HEK293 (cell line): ENCODE data around the gene CAMK2D.

ENCODE experiments used
- CTCF ChIA-PET: fragments of 350-600 bp; formaldehyde crosslinking; extraction: SDS; loops from one replicate; lab custom pipeline; 2021; ENCODE audit warnings: antibody characterized with exemption; lab: Yijun Ruan, JAX
- POLR2A ChIA-PET: fragments of 300-600 bp; formaldehyde crosslinking; extraction: SDS; loops from one replicate; lab custom pipeline; 2020; ENCODE audit warnings: antibody characterized with exemption, inconsistent platforms; lab: Yijun Ruan, JAX
- H3K27ac ChIP-seq: fragments of 200-500 bp; sonication (Bioruptor generic); 2 replicates; pipeline ENCODE4 v1.5.1; 2014; ENCODE audit warnings: low read depth, low read length, control low read depth, inconsistent platforms; ENCODE audit errors: extremely low read depth
- H3K36me3 ChIP-seq, 2 experiments: fragments of 200-500 bp in 1 of 2; sonication (Bioruptor generic) in 1 of 2; 1 replicate in 1 of 2; 2 replicates in 1 of 2; pipeline ENCODE4 v1.5.1; 2014 to 2017; ENCODE audit warnings: inconsistent platforms in 2 of 2, low read length in 2 of 2; ENCODE audit not compliant: control insufficient read depth in 2 of 2, insufficient read depth in 1 of 2
- H3K4me1 ChIP-seq: fragments of 200-500 bp; sonication (Bioruptor generic); 2 replicates; pipeline ENCODE4 v1.5.1; 2014; ENCODE audit warnings: mild to moderate bottlenecking, low read length, inconsistent platforms; ENCODE audit not compliant: control insufficient read depth, insufficient read depth
- H3K4me3 ChIP-seq: 2 replicates; pipeline ENCODE4 v1.5.1; 2011; ENCODE audit warnings: low read depth, mild to moderate bottlenecking, control low read depth, low read length, moderate library complexity
- H3K9me3 ChIP-seq: fragments of 200-500 bp; sonication (Bioruptor generic); 2 replicates; pipeline ENCODE4 v1.5.1; 2014; ENCODE audit warnings: low read depth, low read length, inconsistent platforms; ENCODE audit not compliant: control insufficient read depth, insufficient read depth
- GLIS1 ChIP-seq: fragments of 450-650 bp; formaldehyde crosslinking; IDR thresholded peaks from 2 replicates; pipeline ENCODE4 v1.5.1; 2016; ENCODE audit warnings: missing biosample characterization, missing genetic modification characterization
- OSR2 ChIP-seq: fragments of 450-650 bp; formaldehyde crosslinking; IDR thresholded peaks from 2 replicates; pipeline ENCODE4 v1.5.1; 2016; ENCODE audit warnings: missing biosample characterization, missing genetic modification characterization
- PATZ1 ChIP-seq: fragments of 450-650 bp; formaldehyde crosslinking; IDR thresholded peaks from 2 replicates; pipeline ENCODE4 v1.5.1; 2016; ENCODE audit warnings: missing biosample characterization, missing genetic modification characterization
- PRDM10 ChIP-seq: fragments of 450-650 bp; formaldehyde crosslinking; IDR thresholded peaks from 2 replicates; pipeline ENCODE4 v1.5.1; 2016; ENCODE audit warnings: missing biosample characterization, missing genetic modification characterization
- SCRT1 ChIP-seq: fragments of 450-650 bp; formaldehyde crosslinking; IDR thresholded peaks from 2 replicates; pipeline ENCODE4 v1.5.1; 2016; ENCODE audit warnings: missing biosample characterization, missing genetic modification characterization, borderline replicate concordance
- SCRT2 ChIP-seq: fragments of 450-650 bp; formaldehyde crosslinking; IDR thresholded peaks from 2 replicates; pipeline ENCODE4 v1.5.1; 2016; ENCODE audit warnings: missing biosample characterization, missing genetic modification characterization
- TCF7L2 ChIP-seq: IDR thresholded peaks from 2 replicates; pipeline ENCODE4 v1.6.1; 2011; ENCODE audit warnings: low read depth, mild to moderate bottlenecking, inconsistent platforms, low read length, moderate library complexity, borderline replicate concordance
- ZFHX2 ChIP-seq: fragments of 450-650 bp; formaldehyde crosslinking; conservative IDR thresholded peaks from 2 replicates; pipeline ENCODE4 v1.5.1; 2016; ENCODE audit warnings: missing biosample characterization, missing genetic modification characterization
- ZFP3 ChIP-seq: fragments of 450-650 bp; formaldehyde crosslinking; IDR thresholded peaks from 2 replicates; pipeline ENCODE4 v1.5.1; 2016; ENCODE audit warnings: low read depth, missing biosample characterization, missing genetic modification characterization
- ZNF10 ChIP-seq: fragments of 450-650 bp; formaldehyde crosslinking; IDR thresholded peaks from 2 replicates; pipeline ENCODE4 v1.5.1; 2017; ENCODE audit warnings: missing biosample characterization, missing genetic modification characterization
- ZNF114 ChIP-seq: fragments of 450-650 bp; formaldehyde crosslinking; IDR thresholded peaks from 2 replicates; pipeline ENCODE4 v1.5.0; 2017; ENCODE audit warnings: missing biosample characterization, missing genetic modification characterization
- ZNF140 ChIP-seq: fragments of 450-650 bp; formaldehyde crosslinking; IDR thresholded peaks from 2 replicates; pipeline ENCODE4 v1.5.1; 2016; ENCODE audit warnings: missing biosample characterization, missing genetic modification characterization
- ZNF175 ChIP-seq: fragments of 450-650 bp; formaldehyde crosslinking; IDR thresholded peaks from 2 replicates; pipeline ENCODE4 v1.5.1; 2016; ENCODE audit warnings: missing biosample characterization, missing genetic modification characterization
- ZNF2 ChIP-seq: fragments of 450-650 bp; formaldehyde crosslinking; IDR thresholded peaks from 2 replicates; pipeline ENCODE4 v1.5.1; 2016; ENCODE audit warnings: missing biosample characterization, missing genetic modification characterization
- ZNF24 ChIP-seq: fragments of 450-650 bp; formaldehyde crosslinking; IDR thresholded peaks from 2 replicates; pipeline ENCODE4 v1.5.1; 2016; ENCODE audit warnings: missing biosample characterization, missing genetic modification characterization
- ZNF350 ChIP-seq: fragments of 450-650 bp; formaldehyde crosslinking; IDR thresholded peaks from 2 replicates; pipeline ENCODE4 v1.5.0; 2017; ENCODE audit warnings: missing biosample characterization, mild to moderate bottlenecking, missing genetic modification characterization
- ZNF366 ChIP-seq: fragments of 450-650 bp; formaldehyde crosslinking; conservative IDR thresholded peaks from 2 replicates; pipeline ENCODE4 v1.5.1; 2016; ENCODE audit warnings: missing biosample characterization, missing genetic modification characterization
- ZNF624 ChIP-seq: fragments of 450-650 bp; formaldehyde crosslinking; IDR thresholded peaks from 2 replicates; pipeline ENCODE4 v1.5.1; 2017; ENCODE audit warnings: missing biosample characterization, missing genetic modification characterization
- ZNF837 ChIP-seq: fragments of 450-650 bp; formaldehyde crosslinking; IDR thresholded peaks from 2 replicates; pipeline ENCODE4 v1.5.1; 2016; ENCODE audit warnings: missing biosample characterization, missing genetic modification characterization
- ZSCAN30 ChIP-seq: fragments of 450-650 bp; IDR thresholded peaks from 2 replicates; pipeline ENCODE4 v1.5.1; 2018; ENCODE audit warnings: missing biosample characterization, mild to moderate bottlenecking, missing genetic modification characterization, moderate library complexity
- TF ChIP-seq, protein P1 (sequence below): fragments of 450-650 bp; formaldehyde crosslinking; IDR thresholded peaks from 2 replicates; pipeline ENCODE4 v1.5.1; 2017; ENCODE audit warnings: missing biosample characterization, missing genetic modification characterization
- TF ChIP-seq, protein P2 (sequence below): fragments of 450-650 bp; formaldehyde crosslinking; IDR thresholded peaks from 2 replicates; pipeline ENCODE4 v1.5.0; 2017; ENCODE audit warnings: missing biosample characterization, missing genetic modification characterization, borderline replicate concordance

Gene CAMK2D

DNA sequence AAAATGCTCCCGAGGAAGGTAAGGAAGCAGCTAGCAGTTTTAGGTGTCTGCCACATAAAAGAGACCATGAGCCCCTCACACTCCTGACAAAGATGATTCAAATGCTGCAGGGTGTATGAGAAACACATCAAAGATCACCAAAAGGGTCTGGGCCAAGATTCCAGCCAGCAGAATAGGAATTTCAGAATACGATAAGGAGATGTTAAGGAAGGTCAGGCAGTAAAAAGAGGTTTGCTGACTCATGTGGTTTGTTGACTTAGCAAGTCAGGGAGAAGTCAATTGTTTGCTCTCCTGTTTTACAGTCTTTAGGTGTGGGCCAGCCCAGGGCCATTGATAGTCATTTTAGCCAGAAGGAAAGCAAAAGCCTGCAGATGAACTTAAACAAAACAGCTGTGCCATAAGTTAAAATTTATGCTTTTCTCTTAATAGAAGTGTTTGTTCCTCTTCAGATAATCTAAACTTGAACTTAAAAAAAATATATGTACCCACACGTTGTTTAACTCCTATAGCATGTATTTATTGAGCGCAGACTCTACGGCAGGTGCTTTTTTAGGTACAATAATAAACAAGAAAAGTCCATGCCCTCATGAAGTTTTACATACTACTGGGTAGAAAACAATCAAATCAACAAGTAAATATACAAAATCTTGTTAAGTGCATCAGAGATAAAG, 115.6 kb downstream of the CAMK2D start (continued):
- TF ChIP-seq, protein P1, sequence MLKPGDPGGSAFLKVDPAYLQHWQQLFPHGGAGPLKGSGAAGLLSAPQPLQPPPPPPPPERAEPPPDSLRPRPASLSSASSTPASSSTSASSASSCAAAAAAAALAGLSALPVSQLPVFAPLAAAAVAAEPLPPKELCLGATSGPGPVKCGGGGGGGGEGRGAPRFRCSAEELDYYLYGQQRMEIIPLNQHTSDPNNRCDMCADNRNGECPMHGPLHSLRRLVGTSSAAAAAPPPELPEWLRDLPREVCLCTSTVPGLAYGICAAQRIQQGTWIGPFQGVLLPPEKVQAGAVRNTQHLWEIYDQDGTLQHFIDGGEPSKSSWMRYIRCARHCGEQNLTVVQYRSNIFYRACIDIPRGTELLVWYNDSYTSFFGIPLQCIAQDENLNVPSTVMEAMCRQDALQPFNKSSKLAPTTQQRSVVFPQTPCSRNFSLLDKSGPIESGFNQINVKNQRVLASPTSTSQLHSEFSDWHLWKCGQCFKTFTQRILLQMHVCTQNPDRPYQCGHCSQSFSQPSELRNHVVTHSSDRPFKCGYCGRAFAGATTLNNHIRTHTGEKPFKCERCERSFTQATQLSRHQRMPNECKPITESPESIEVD (tag by site-specific recombination), result peak; percentile 90
- TF ChIP-seq ZNF624 (tag by site-specific recombination) (no peak), GLIS1 (tag by site-specific recombination) (peak; percentile 55), OSR2 (peak; percentile 46; the same call in 1 of the 2 replicates), ZNF366 (tag by site-specific recombination) (0 out of 2 replicates have a peak, but pooled peaks have one; percentile 32), ZNF24 (tag by site-specific recombination) (0 out of 2 replicates have a peak, but pooled peaks have one; percentile 36)
- TF ChIP-seq, protein P2, sequence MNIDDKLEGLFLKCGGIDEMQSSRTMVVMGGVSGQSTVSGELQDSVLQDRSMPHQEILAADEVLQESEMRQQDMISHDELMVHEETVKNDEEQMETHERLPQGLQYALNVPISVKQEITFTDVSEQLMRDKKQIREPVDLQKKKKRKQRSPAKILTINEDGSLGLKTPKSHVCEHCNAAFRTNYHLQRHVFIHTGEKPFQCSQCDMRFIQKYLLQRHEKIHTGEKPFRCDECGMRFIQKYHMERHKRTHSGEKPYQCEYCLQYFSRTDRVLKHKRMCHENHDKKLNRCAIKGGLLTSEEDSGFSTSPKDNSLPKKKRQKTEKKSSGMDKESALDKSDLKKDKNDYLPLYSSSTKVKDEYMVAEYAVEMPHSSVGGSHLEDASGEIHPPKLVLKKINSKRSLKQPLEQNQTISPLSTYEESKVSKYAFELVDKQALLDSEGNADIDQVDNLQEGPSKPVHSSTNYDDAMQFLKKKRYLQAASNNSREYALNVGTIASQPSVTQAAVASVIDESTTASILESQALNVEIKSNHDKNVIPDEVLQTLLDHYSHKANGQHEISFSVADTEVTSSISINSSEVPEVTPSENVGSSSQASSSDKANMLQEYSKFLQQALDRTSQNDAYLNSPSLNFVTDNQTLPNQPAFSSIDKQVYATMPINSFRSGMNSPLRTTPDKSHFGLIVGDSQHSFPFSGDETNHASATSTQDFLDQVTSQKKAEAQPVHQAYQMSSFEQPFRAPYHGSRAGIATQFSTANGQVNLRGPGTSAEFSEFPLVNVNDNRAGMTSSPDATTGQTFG (tag by site-specific recombination), result no peak

GRCh38 chr4:113645288-113645687, 116.2 kb downstream of the CAMK2D start:
- H3K27ac ChIP-seq, result peak overlapping the region; percentile 47
- H3K4me3 ChIP-seq, result no peak overlapping the region
- H3K4me1 ChIP-seq, result peaks cover 13% of the 10 kb centered on the region
- CTCF ChIA-PET, result interaction anchor here (0.7 to 1.1 kb wide), 3 partner anchors 49 to 115 kb away, joined by 3 to 4 read pairs (median 3); no protein-coding TSS in a partner anchor
- no peaks in the 10 kb centered on the region for H3K9me3 ChIP-seq
- POLR2A ChIA-PET, result interaction anchor here (0.6 kb wide), 1 partner anchor 90 kb away, joined by 5 read pairs; no protein-coding TSS in a partner anchor
- TF ChIP-seq ZSCAN30 (tag by site-specific recombination) (no peak), ZNF140 (tag by site-specific recombination) (no peak), ZNF175 (tag by site-specific recombination) (no peak), ZNF10 (tag by site-specific recombination) (no peak), ZFHX2 (tag by site-specific recombination) (no peak), ZNF837 (no peak), ZNF2 (tag by site-specific recombination) (no peak), ZFP3 (tag by site-specific recombination) (no peak)
- no peaks in the 10 kb centered on the region for H3K36me3 ChIP-seq

DNA sequence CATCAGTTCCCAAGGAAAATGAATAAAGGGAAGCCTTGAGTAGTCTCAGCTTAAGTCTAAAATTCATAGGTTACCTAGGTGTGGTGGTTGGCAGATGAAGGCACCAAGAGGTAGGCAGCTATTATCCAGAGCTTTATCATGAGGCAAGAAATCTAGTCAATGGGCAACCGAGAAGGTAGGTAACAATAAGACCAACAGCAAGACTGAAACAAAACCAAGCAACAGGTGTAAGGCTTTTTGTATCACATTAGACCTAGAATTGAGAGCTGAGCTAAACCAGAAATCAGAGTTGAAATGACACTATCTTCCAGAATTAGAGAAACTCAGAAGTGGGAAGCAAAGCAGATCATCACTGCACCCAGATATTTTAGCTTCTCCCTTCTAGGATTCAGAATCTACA, 117.1 kb downstream of the CAMK2D start:
- POLR2A ChIA-PET, result no interaction called here
- Histone ChIP-seq H3K36me3 (no peaks in the 10 kb centered on the region), H3K9me3 (no peaks in the 10 kb centered on the region), H3K4me1 (peaks cover 13% of the 10 kb centered on the region), H3K4me3 (no peak overlapping the region), H3K27ac (no peak overlapping the region)
- CTCF ChIA-PET, result interaction anchor here (0.5 to 0.8 kb wide), 3 partner anchors 89 to 250 kb away, joined by 3 to 4 read pairs (median 3); no protein-coding TSS in a partner anchor
- TF ChIP-seq ZNF114 (tag by site-specific recombination) (no peak), TCF7L2 (no peak), ZNF175 (tag by site-specific recombination) (no peak), PATZ1 (tag by site-specific recombination) (no peak), SCRT2 (tag by site-specific recombination) (peak; percentile 93), PRDM10 (no peak), ZNF350 (tag by site-specific recombination) (no peak), SCRT1 (peak; percentile 76; the same call in 1 of the 2 replicates)
